Measurements from ENCODE around the gene RTCB. TPM values are rescaled to one million over a fixed set of nuclear protein-coding genes. Genes with fewer than 3 reads are reported as not detected.

The RTCB gene
- total RNA-seq = 98.2 and 111 TPM in 2 replicates

DNA sequence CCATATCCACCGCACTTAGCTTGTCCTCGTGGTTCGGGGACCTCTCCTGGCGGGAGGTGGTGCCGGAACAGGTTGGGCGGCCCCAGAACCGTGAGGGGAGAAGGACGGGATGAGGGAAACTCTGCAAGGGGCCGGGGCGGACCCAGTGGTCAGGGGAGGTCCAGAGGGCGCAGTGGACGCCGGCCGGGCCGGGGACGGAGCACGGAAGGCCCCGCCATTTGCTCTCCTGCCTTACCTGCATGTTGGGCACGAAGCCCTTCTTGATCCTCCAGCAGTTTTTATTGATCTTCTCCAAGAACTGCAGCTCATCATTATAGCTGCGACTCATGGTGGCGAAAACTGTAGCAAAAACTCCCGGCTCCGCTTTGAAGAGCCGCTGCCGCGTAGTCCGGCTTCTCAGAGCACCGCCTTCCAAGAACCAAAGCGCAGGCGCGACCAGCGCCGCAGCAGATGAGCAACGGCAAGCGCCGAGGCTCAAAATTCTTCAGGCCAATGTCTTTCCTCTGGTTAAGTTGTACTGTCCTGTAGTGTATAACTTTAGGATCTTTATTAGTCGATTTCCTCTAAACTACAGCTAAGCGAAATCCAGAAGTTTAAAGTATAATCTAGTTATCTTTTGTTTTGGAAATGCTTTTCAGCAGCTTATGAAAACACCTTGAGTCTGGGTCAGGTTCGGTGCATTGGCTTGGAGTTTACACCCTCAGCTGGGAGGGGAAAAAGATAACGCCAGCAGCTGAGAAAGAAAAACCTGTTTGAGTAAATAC is at the start of gene RTCB:
TSS of gene RTCB (minus strand) at position 419 of the 764 bp plus-strand sequence. CDS start at position 328, 91 bp downstream.
- peak; percentile 93 for DNase-seq (ENCODE audit: low read depth)
- TF ChIP-seq, protein P1, sequence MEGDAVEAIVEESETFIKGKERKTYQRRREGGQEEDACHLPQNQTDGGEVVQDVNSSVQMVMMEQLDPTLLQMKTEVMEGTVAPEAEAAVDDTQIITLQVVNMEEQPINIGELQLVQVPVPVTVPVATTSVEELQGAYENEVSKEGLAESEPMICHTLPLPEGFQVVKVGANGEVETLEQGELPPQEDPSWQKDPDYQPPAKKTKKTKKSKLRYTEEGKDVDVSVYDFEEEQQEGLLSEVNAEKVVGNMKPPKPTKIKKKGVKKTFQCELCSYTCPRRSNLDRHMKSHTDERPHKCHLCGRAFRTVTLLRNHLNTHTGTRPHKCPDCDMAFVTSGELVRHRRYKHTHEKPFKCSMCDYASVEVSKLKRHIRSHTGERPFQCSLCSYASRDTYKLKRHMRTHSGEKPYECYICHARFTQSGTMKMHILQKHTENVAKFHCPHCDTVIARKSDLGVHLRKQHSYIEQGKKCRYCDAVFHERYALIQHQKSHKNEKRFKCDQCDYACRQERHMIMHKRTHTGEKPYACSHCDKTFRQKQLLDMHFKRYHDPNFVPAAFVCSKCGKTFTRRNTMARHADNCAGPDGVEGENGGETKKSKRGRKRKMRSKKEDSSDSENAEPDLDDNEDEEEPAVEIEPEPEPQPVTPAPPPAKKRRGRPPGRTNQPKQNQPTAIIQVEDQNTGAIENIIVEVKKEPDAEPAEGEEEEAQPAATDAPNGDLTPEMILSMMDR (IDR thresholded peaks at IDR 0.05; ENCODE audit: insufficient read depth, low read depth, low read length) = no peak
- H3K4me3 ChIP-seq (ENCODE audit: low read depth, low read length) = peak within 1 kb of the TSS; percentile 98

DNA sequence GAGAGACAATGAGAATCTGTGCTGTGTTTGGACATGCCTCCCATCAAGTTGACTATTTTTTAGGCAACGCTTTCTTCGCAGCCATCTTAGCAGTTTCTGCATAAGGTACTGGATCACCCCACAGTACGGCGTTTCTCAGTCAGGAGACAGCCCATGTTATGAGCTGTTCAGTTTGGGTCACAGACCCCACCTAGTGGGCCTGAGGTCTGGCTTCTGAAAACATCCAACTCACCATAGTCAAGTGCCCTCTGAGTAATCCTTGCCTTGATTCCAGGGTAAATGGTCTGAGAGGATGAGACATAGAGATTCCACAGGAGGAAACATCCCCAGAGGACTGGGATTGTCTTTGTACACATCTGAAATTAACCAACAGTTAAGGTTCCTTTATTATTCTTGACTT is 45.0 kb upstream of the RTCB start:
- DNase-seq (ENCODE audit: low read depth) = no peak
- H3K4me3 ChIP-seq (ENCODE audit: low read depth, low read length) = no peak overlapping the region
- TF ChIP-seq, protein P1 (IDR thresholded peaks at IDR 0.05; ENCODE audit: insufficient read depth, low read depth, low read length) = no peak

DNA sequence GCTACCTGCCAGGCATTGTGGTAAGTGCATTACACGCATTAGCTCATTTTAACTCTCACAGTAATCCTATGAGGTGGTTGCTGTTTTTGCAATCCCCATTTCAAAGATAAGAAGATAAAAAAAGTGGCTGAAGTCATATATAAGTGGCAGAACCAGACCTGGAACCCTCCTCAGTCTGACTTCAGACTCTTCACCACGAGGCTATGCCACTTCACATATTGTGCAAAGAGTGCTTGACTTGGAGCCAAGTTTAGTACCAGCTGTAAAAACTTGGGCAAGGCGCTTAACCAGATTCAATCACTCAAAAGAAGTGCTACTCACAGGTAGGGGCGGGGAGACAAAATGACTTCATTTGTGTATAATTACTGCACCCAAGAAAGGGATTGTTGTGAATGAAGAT is 36.9 kb upstream of the RTCB start:
- no peak for DNase-seq (ENCODE audit: low read depth)
- no peak overlapping the region for H3K4me3 ChIP-seq (ENCODE audit: low read depth, low read length)
- TF ChIP-seq, protein P1 (IDR thresholded peaks at IDR 0.05; ENCODE audit: insufficient read depth, low read depth, low read length) = no peak

DNA sequence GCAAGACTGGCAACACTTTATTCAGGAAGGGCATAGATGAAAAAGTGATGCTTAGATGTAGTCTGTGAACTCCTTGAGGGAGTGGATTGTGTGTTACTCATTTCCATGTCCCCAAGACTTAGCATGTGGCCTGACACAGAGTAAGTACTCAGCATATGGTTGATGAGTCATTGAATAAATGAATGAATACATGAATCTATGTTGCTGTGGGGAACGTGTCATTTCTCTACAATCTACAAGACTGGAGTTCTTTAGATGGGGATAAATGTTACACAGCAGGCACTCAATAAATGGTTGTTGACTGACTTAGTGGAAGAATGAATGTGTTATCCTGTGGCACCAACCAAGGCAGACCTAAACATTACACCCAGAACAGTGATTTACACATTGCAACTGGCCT is 34.3 kb upstream of the RTCB start:
- no peak overlapping the region for H3K4me3 ChIP-seq (ENCODE audit: low read depth, low read length)
- DNase-seq (ENCODE audit: low read depth) = no peak
- TF ChIP-seq, protein P1 (IDR thresholded peaks at IDR 0.05; ENCODE audit: insufficient read depth, low read depth, low read length) = no peak

DNA sequence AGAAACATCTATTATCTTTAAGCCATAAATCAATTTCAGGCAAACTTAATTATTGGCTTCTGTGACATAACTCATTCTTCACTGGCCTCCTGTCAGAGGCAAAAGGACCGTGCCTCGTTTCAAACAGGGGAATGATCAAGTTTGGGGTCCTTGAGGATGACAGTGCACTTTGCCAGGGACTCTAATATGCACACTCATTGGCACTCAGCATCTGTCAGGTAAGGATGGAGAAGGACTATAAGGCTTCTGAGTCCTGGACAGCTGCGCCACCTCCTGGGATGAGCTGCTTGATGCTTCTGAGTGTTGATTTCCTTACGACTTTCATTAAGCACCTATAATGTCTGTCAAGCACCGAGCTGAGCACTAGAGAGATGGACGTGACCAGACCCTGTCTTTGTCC is 32.0 kb upstream of the RTCB start:
- TF ChIP-seq, protein P1 (IDR thresholded peaks at IDR 0.05; ENCODE audit: insufficient read depth, low read depth, low read length) = no peak
- no peak overlapping the region for H3K4me3 ChIP-seq (ENCODE audit: low read depth, low read length)
- DNase-seq (ENCODE audit: low read depth) = peak; percentile 3

DNA sequence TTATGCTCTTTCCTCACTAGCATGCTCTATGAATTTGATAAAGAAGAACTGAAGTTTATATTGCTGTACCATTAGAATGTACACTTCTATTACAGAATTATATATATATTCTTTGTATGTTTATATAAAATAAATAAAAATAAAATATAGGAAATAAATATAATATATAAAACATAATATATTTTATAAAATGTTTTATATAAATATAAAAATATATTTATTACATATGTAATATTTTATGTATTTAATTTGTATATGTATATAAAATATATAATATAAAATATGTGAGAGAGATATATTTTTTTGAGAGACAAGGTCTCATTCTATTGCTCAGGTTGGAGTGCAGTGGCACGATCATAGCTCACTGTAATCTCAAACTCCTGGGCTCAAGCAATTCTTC is 18.3 kb upstream of the RTCB start:
- no peak for DNase-seq (ENCODE audit: low read depth)
- TF ChIP-seq, protein P1 (IDR thresholded peaks at IDR 0.05; ENCODE audit: insufficient read depth, low read depth, low read length) = no peak
- no peak overlapping the region for H3K4me3 ChIP-seq (ENCODE audit: low read depth, low read length)

DNA sequence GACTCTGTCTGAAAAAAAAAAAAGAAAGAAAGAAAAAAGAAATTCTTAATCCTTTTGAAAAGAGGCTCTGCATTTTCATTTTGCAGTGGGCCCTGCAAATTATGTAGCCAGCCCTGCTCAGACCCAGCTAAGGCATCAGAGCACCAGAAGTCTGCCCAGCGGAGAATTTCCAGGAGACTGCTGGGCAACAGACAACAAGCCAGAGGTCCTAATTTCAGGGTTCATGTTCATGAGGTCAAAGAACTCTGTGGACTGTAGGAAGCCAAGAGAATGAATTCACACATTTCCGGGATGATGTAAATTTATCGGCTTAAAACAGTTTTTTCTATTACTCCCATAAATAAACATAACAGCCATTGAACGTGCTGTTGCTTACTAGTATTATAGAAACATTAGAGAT is 14.8 kb upstream of the RTCB start:
- H3K4me3 ChIP-seq (ENCODE audit: low read depth, low read length) = no peak overlapping the region
- no peak for DNase-seq (ENCODE audit: low read depth)
- TF ChIP-seq, protein P1 (IDR thresholded peaks at IDR 0.05; ENCODE audit: insufficient read depth, low read depth, low read length) = no peak
